Subcutaneous adipose tissue (tissue), 4 donors: ENCODE measurements around the gene KIAA1217. TPM values are rescaled to one million over a fixed set of nuclear protein-coding genes. Genes with fewer than 3 reads are reported as not detected.

Experiments used
- total RNA-seq, 4 donors: library from RNA; depleted of rRNA; stranded (reverse); fragments of >200 nt; gene quantifications; one replicate each; pipeline ENCODE4 v1.1.0, GENCODE V29; 2016
- TF ChIP-seq, protein P1 (sequence below): fragments of 450-650 bp; IDR thresholded peaks from one replicate; pipeline ENCODE4 v1.5.1; 2016; ENCODE audit warnings: low read depth, mild to moderate bottlenecking, control low read depth, antibody characterized with exemption, moderate library complexity

The KIAA1217 gene
- total RNA-seq, 4 donors from 2014 or later = 10.7 to 91.6 (median 27.5) TPM

DNA sequence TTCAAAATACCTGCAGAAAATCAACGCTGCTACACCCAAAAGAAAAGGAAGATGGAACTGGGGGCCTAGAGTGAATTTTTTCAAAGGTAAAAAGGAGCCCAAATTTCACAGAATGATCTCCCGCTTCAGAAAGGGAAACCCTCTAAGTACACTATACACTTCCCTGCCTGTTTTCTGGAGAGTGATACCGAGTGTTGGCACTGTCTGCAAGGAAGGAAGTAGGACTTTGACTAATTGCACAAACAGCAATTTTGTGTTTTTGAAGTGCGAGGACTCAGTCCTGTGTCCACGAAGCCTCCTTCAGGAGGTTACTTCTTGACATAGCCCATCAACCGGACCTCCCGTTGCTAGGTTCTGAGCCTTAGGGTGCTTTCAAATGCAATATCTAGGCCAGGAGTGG, 106.3 kb downstream of the KIAA1217 start:
- TF ChIP-seq, protein P1, sequence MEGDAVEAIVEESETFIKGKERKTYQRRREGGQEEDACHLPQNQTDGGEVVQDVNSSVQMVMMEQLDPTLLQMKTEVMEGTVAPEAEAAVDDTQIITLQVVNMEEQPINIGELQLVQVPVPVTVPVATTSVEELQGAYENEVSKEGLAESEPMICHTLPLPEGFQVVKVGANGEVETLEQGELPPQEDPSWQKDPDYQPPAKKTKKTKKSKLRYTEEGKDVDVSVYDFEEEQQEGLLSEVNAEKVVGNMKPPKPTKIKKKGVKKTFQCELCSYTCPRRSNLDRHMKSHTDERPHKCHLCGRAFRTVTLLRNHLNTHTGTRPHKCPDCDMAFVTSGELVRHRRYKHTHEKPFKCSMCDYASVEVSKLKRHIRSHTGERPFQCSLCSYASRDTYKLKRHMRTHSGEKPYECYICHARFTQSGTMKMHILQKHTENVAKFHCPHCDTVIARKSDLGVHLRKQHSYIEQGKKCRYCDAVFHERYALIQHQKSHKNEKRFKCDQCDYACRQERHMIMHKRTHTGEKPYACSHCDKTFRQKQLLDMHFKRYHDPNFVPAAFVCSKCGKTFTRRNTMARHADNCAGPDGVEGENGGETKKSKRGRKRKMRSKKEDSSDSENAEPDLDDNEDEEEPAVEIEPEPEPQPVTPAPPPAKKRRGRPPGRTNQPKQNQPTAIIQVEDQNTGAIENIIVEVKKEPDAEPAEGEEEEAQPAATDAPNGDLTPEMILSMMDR = no peak

- TF ChIP-seq, protein P1 = no peak
Measured at GRCh38 chr10:24318517-24318916, 109.6 kb downstream of the KIAA1217 start.

DNA sequence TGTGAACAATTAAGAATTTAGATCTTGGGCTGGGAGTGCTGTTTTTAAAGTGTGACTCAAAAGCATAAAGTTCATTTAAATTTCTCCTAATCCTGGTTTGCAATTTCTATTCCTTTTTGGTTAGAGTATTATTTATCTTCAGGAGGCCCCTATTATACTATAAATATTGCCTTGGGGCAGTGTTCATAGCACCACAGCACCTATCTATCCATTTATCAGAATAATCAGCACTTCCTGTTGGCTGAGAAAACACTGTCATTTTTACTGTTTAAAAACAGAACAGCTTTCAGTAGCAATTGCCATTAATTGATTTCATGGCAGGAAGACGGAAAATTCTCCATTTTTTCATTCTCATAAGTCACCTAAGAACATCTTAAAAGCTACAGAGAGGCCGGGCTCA, 111.4 kb downstream of the KIAA1217 start:
- TF ChIP-seq, protein P1 = no peak

GRCh38 chr10:24324651-24325050, 115.7 kb downstream of the KIAA1217 start:
- TF ChIP-seq, protein P1 = no peak

- TF ChIP-seq, protein P1 = no peak
Measured at GRCh38 chr10:24331457-24331856, 122.5 kb downstream of the KIAA1217 start.

DNA sequence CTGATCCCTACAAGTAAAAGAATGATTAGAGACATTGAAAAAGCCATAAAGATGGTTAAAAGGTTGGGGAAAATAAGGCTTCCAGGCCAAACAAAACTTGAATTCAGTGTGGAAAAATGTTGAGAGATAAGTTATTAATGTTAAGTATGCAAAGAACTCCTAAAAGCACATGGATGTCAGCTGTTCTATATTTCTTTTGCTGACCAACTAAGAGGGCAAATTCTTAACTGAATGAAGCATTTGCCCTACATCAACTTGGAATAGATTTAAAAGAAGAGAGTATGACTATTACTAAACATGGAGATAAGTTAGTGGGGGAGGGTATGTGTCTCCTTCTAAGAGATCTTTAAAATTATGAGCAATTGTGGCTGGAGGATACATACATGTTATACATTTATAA, 124.8 kb downstream of the KIAA1217 start:
- TF ChIP-seq, protein P1 = no peak

- TF ChIP-seq, protein P1 = no peak
Measured at GRCh38 chr10:24334279-24334939, 125.5 kb downstream of the KIAA1217 start.
